ENCODE measurements around the gene PRH2. TPM values are rescaled to one million over a fixed set of nuclear protein-coding genes. Genes with fewer than 3 reads are reported as not detected.

PRH2 gene
- total RNA-seq (2014; rRNA removed; shearing (Covaris generic)) = not detected in 2 replicates

- H3K4me1 ChIP-seq = no peaks in the 10 kb centered on the region
- H3K27ac ChIP-seq = no peak within 1 kb of the TSS
- H3K36me3 ChIP-seq = 0 out of 2 replicates have a peak, but pooled peaks cover 2% of the 10 kb centered on the region
- H3K4me3 ChIP-seq = no peak within 1 kb of the TSS
- no peaks in the 10 kb centered on the region for H3K27me3 ChIP-seq
- no peaks in the 10 kb centered on the region for H3K9me3 ChIP-seq (replicated peaks)
- no peak for DNase-seq
Observed at GRCh38 chr12:10928746-10929286, at the start of gene PRH2. Gene PRH2 (plus strand): TSS chr12:10929236. CDS start chr12:10929274, 38 bp downstream.

- no peaks in the 10 kb centered on the region for H3K4me1 ChIP-seq
- H3K27me3 ChIP-seq = no peaks in the 10 kb centered on the region
- peaks cover 2% of the 10 kb centered on the region; the same call in 1 of the 2 replicates for H3K36me3 ChIP-seq
- DNase-seq = no peak
- no peaks in the 10 kb centered on the region for H3K9me3 ChIP-seq (replicated peaks)
- H3K4me3 ChIP-seq = no peak within 1 kb of the TSS
- H3K27ac ChIP-seq = no peak within 1 kb of the TSS
Observed at GRCh38 chr12:10884086-10884725, 44.8 kb upstream of the PRH2 start, which contains the start of gene PRH1. Gene PRH1 (minus strand): TSS chr12:10884255. CDS start chr12:10884217, 38 bp downstream.

- Histone ChIP-seq H3K27ac (no peak overlapping the region), H3K27me3 (no peaks in the 10 kb centered on the region), H3K36me3 (peaks cover 2% of the 10 kb centered on the region; the same call in 1 of the 2 replicates), H3K4me1 (no peaks in the 10 kb centered on the region), H3K9me3 (replicated peaks) (no peaks in the 10 kb centered on the region), H3K4me3 (no peak overlapping the region)
- DNase-seq = no peak
Observed at GRCh38 chr12:10889226-10889625, 39.8 kb upstream of the PRH2 start.

- Histone ChIP-seq H3K27ac (no peak overlapping the region), H3K9me3 (replicated peaks) (no peaks in the 10 kb centered on the region), H3K36me3 (peaks cover 2% of the 10 kb centered on the region; the same call in 1 of the 2 replicates), H3K4me1 (no peaks in the 10 kb centered on the region), H3K27me3 (no peaks in the 10 kb centered on the region), H3K4me3 (no peak overlapping the region)
- no peak for DNase-seq
Observed at GRCh38 chr12:10891937-10892336, 37.1 kb upstream of the PRH2 start.

- DNase-seq = no peak
- Histone ChIP-seq H3K36me3 (no peaks in the 10 kb centered on the region), H3K27me3 (no peaks in the 10 kb centered on the region), H3K4me1 (no peaks in the 10 kb centered on the region), H3K27ac (no peak overlapping the region), H3K4me3 (no peak overlapping the region), H3K9me3 (replicated peaks) (no peaks in the 10 kb centered on the region)
Observed at GRCh38 chr12:10896854-10897253, 32.2 kb upstream of the PRH2 start.

- Histone ChIP-seq H3K27me3 (no peaks in the 10 kb centered on the region), H3K27ac (no peak overlapping the region), H3K4me3 (no peak overlapping the region), H3K36me3 (no peaks in the 10 kb centered on the region), H3K9me3 (replicated peaks) (peaks cover 16% of the 10 kb centered on the region), H3K4me1 (no peaks in the 10 kb centered on the region)
- DNase-seq = no peak
Observed at GRCh38 chr12:10900530-10900929, 28.5 kb upstream of the PRH2 start.

- Histone ChIP-seq H3K4me1 (no peaks in the 10 kb centered on the region), H3K27ac (no peak overlapping the region), H3K9me3 (replicated peaks) (peaks cover 16% of the 10 kb centered on the region), H3K4me3 (no peak overlapping the region), H3K36me3 (no peaks in the 10 kb centered on the region), H3K27me3 (no peaks in the 10 kb centered on the region)
- no peak for DNase-seq
Observed at GRCh38 chr12:10900972-10901371, 28.1 kb upstream of the PRH2 start.

GRCh38 chr12:10901427-10901826 lies 27.6 kb upstream of the PRH2 start:
- no peaks in the 10 kb centered on the region for H3K36me3 ChIP-seq
- no peak for DNase-seq
- no peaks in the 10 kb centered on the region for H3K27me3 ChIP-seq
- H3K27ac ChIP-seq = no peak overlapping the region
- peaks cover 16% of the 10 kb centered on the region for H3K9me3 ChIP-seq (replicated peaks)
- no peaks in the 10 kb centered on the region for H3K4me1 ChIP-seq
- no peak overlapping the region for H3K4me3 ChIP-seq

GRCh38 chr12:10904686-10905085 lies 24.4 kb upstream of the PRH2 start:
- no peak for DNase-seq
- Histone ChIP-seq H3K4me1 (no peaks in the 10 kb centered on the region), H3K36me3 (no peaks in the 10 kb centered on the region), H3K27me3 (no peaks in the 10 kb centered on the region), H3K27ac (no peak overlapping the region), H3K4me3 (no peak overlapping the region), H3K9me3 (replicated peaks) (peaks cover 16% of the 10 kb centered on the region)

- Histone ChIP-seq H3K9me3 (replicated peaks) (peaks cover 1% of the 10 kb centered on the region; the same call in 1 of the 2 replicates), H3K27ac (no peak within 1 kb of the TSS), H3K27me3 (no peaks in the 10 kb centered on the region), H3K4me1 (no peaks in the 10 kb centered on the region), H3K4me3 (no peak within 1 kb of the TSS), H3K36me3 (no peaks in the 10 kb centered on the region; the same call in 1 of the 2 replicates)
- DNase-seq = no peak
Observed at GRCh38 chr12:10909462-10909861, 19.6 kb upstream of the PRH2 start, which contains the start of gene TAS2R13. Gene TAS2R13 (minus strand): TSS chr12:10909562. CDS start chr12:10909298, 264 bp downstream.

- Histone ChIP-seq H3K27me3 (no peaks in the 10 kb centered on the region), H3K36me3 (no peaks in the 10 kb centered on the region; the same call in 1 of the 2 replicates)
- no peak for DNase-seq
Observed at GRCh38 chr12:10910380-10910779, 18.7 kb upstream of the PRH2 start.

GRCh38 chr12:10919809-10920208 lies 9.2 kb upstream of the PRH2 start:
- no peaks in the 10 kb centered on the region for H3K36me3 ChIP-seq
- H3K4me3 ChIP-seq = no peak overlapping the region
- H3K4me1 ChIP-seq = no peaks in the 10 kb centered on the region
- DNase-seq = no peak
- no peaks in the 10 kb centered on the region for H3K27me3 ChIP-seq
- no peak overlapping the region for H3K27ac ChIP-seq
- no peaks in the 10 kb centered on the region for H3K9me3 ChIP-seq (replicated peaks)

More at GRCh38 chr12:10910380-10910779, 18.7 kb upstream of the PRH2 start:
- H3K27ac ChIP-seq = no peak overlapping the region
- no peaks in the 10 kb centered on the region for H3K4me1 ChIP-seq
- H3K4me3 ChIP-seq = no peak overlapping the region
- no peaks in the 10 kb centered on the region for H3K9me3 ChIP-seq (replicated peaks)

- Histone ChIP-seq H3K36me3 (0 out of 2 replicates have a peak, but pooled peaks cover 2% of the 10 kb centered on the region), H3K4me3 (no peak overlapping the region)
- DNase-seq = no peak
Observed at GRCh38 chr12:10926269-10926668, 2.8 kb upstream of the PRH2 start.

GRCh38 chr12:10936506-10936905 lies 7.5 kb downstream of the PRH2 start:
- Histone ChIP-seq H3K9me3 (replicated peaks) (no peaks in the 10 kb centered on the region), H3K4me3 (no peak overlapping the region), H3K36me3 (no peaks in the 10 kb centered on the region), H3K4me1 (no peaks in the 10 kb centered on the region; the same call in 1 of the 2 replicates), H3K27me3 (no peaks in the 10 kb centered on the region), H3K27ac (no peak overlapping the region)
- no peak for DNase-seq

More at GRCh38 chr12:10926269-10926668, 2.8 kb upstream of the PRH2 start:
- H3K4me1 ChIP-seq = no peaks in the 10 kb centered on the region
- no peaks in the 10 kb centered on the region for H3K27me3 ChIP-seq
- no peaks in the 10 kb centered on the region for H3K9me3 ChIP-seq (replicated peaks)
- H3K27ac ChIP-seq = no peak overlapping the region

GRCh38 chr12:10939163-10939562 lies 10.1 kb downstream of the PRH2 start, which contains the start of gene TAS2R14:
Gene TAS2R14 (minus strand): TSS chr12:10939263. CDS start chr12:10939207, 56 bp downstream.
- H3K27me3 ChIP-seq = no peaks in the 10 kb centered on the region
- peaks cover 8% of the 10 kb centered on the region for H3K4me1 ChIP-seq
- no peak for DNase-seq
- no peak within 1 kb of the TSS for H3K4me3 ChIP-seq
- no peak within 1 kb of the TSS for H3K27ac ChIP-seq
- H3K36me3 ChIP-seq = no peaks in the 10 kb centered on the region
- H3K9me3 ChIP-seq (replicated peaks) = 0 out of 2 replicates have a peak, but pooled peaks cover 5% of the 10 kb centered on the region

Measured in SJCRH30 (cell line).